ENCODE results near the gene AK1.

DNA sequence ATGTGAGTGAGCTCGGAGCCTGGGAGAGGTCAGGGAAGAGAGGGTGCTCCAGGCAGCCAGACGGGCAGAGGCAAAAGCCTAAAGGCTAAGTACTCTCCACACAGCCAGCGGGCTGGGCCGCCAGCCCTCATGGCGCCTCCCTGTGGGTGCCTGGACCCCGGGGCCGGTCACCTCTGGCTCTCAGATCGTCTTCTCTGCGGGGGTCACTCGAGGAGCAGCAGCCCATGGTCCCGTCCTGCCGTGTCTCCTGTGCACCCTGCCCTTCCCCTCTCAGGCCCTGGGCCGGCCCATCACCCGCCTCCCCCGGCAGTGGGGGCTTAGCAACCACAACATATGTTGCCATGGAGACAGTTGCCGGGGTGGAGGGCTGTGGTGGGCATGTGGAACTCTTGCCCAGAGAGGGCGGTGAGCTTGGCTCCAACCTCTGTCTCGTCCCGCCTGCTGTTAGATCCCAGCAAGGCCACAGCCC is 4.2 kb downstream of the AK1 start:
- TF ChIP-seq, protein P1, sequence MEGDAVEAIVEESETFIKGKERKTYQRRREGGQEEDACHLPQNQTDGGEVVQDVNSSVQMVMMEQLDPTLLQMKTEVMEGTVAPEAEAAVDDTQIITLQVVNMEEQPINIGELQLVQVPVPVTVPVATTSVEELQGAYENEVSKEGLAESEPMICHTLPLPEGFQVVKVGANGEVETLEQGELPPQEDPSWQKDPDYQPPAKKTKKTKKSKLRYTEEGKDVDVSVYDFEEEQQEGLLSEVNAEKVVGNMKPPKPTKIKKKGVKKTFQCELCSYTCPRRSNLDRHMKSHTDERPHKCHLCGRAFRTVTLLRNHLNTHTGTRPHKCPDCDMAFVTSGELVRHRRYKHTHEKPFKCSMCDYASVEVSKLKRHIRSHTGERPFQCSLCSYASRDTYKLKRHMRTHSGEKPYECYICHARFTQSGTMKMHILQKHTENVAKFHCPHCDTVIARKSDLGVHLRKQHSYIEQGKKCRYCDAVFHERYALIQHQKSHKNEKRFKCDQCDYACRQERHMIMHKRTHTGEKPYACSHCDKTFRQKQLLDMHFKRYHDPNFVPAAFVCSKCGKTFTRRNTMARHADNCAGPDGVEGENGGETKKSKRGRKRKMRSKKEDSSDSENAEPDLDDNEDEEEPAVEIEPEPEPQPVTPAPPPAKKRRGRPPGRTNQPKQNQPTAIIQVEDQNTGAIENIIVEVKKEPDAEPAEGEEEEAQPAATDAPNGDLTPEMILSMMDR (conservative IDR thresholded peaks at IDR 0.05), result no peak
- TF ChIP-seq EZH2 (IDR thresholded peaks at IDR 0.05; ENCODE audit: low read depth), result no peak

Data from PC-9 (cell line).